ENCODE measurements around the gene PARS2. TPM values are rescaled to one million over a fixed set of nuclear protein-coding genes. Genes with fewer than 3 reads are reported as not detected.

Gene PARS2
- total RNA-seq, 1 experiment from 2014 or later, result 9.6 TPM

GRCh38 chr1:54741531-54741930 is 22.8 kb downstream of the PARS2 start:
- Histone ChIP-seq H3K79me2 (ENCODE audit: insufficient read depth, low read length) (no peaks in the 10 kb centered on the region), H3K4me2 (ENCODE audit: low read length) (no peak overlapping the region), H3K9ac (ENCODE audit: low read length) (no peak overlapping the region), H3K4me3 (replicated peaks in 1 of 2; ENCODE audit: low read depth in 1 of 2, low read length in 2 of 2) (no peak overlapping the region), H3K9me2 (ENCODE audit: insufficient read depth) (no peaks in the 10 kb centered on the region), H3K9me3 (ENCODE audit: control insufficient read depth in 1 of 2, insufficient read depth in 1 of 2, low read depth in 1 of 2, low read length in 2 of 2) (no peaks in the 10 kb centered on the region), H3K4me1 (ENCODE audit: control insufficient read depth in 1 of 2, insufficient read depth in 2 of 2, low read length in 2 of 2) (no peaks in the 10 kb centered on the region), H2AFZ (ENCODE audit: low read depth, low read length, poor library complexity, severe bottlenecking) (no peak overlapping the region), H3K27ac (ENCODE audit: low read depth, low read length) (no peak overlapping the region), H3K27me3 (ENCODE audit: insufficient read depth, low read length) (no peaks in the 10 kb centered on the region), H4K20me1 (ENCODE audit: insufficient read depth) (no peaks in the 10 kb centered on the region), H3K36me3 (ENCODE audit: control insufficient read depth in 1 of 2, insufficient read depth in 2 of 2, low read length in 2 of 2) (peaks cover 34 to 37% of the 10 kb centered on the region in 2 experiments; a peak in 3 of 4 replicates)
- CTCF ChIA-PET, result no interaction called here
- RAD21 ChIA-PET (ENCODE audit: low non-redundant PET in 1 of 2, low total read pairs in 2 of 2, uncharacterized antibody in 2 of 2, unreplicated experiment in 2 of 2), result no interaction called here
- BruUV-seq (replicated peaks), result TSS peak; percentile 17
- intact Hi-C loops (cut with micrococcal nuclease), result no loop called here
- TF ChIP-seq FOSL1 (IDR thresholded peaks at IDR 0.05; ENCODE audit: low read depth), result no peak
- no peak for DNase-seq (ENCODE audit: low read depth, low spot score)
- no peak for ATAC-seq
- POLR2A ChIA-PET, result no interaction called here

- DNase-seq (ENCODE audit: low read depth, low spot score) (no peak), ATAC-seq (no peak)
- intact Hi-C loops (cut with micrococcal nuclease), result no loop called here
- ChIA-PET POLR2A (no interaction called here), RAD21 (ENCODE audit: low non-redundant PET in 1 of 2, low total read pairs in 2 of 2, uncharacterized antibody in 2 of 2, unreplicated experiment in 2 of 2) (no interaction called here), CTCF (no interaction called here)
- Histone ChIP-seq H3K9me3 (ENCODE audit: control insufficient read depth in 1 of 2, insufficient read depth in 1 of 2, low read depth in 1 of 2, low read length in 2 of 2) (no peaks in the 10 kb centered on the region), H3K4me1 (ENCODE audit: control insufficient read depth in 1 of 2, insufficient read depth in 2 of 2, low read length in 2 of 2) (no peaks in the 10 kb centered on the region), H3K36me3 (ENCODE audit: control insufficient read depth in 1 of 2, insufficient read depth in 2 of 2, low read length in 2 of 2) (peaks cover 27 to 45% of the 10 kb centered on the region in 2 experiments; a peak in 3 of 4 replicates), H4K20me1 (ENCODE audit: insufficient read depth) (no peaks in the 10 kb centered on the region), H3K9ac (ENCODE audit: low read length) (no peak overlapping the region), H3K79me2 (ENCODE audit: insufficient read depth, low read length) (no peaks in the 10 kb centered on the region; the same call in 1 of the 2 replicates), H3K4me3 (replicated peaks in 1 of 2; ENCODE audit: low read depth in 1 of 2, low read length in 2 of 2) (no peak overlapping the region), H3K27me3 (ENCODE audit: insufficient read depth, low read length) (no peaks in the 10 kb centered on the region), H3K27ac (ENCODE audit: low read depth, low read length) (no peak overlapping the region), H3K9me2 (ENCODE audit: insufficient read depth) (no peaks in the 10 kb centered on the region), H3K4me2 (ENCODE audit: low read length) (no peak overlapping the region), H2AFZ (ENCODE audit: low read depth, low read length, poor library complexity, severe bottlenecking) (no peak overlapping the region)
- no TSS peak for BruUV-seq (replicated peaks)
- TF ChIP-seq TCF7L2 (IDR thresholded peaks at IDR 0.05; ENCODE audit: borderline replicate concordance, extremely low read depth, insufficient read depth, insufficient read length) (no peak), POLR2AphosphoS5 (IDR thresholded peaks at IDR 0.05; ENCODE audit: low read depth, low read length) (no peak), SIN3A (IDR thresholded peaks at IDR 0.05; ENCODE audit: low read depth) (no peak)
These were observed 26.1 kb downstream of the PARS2 start for GRCh38 chr1:54738244-54738643.
